Subcutaneous adipose tissue (tissue), 4 donors: ENCODE results near the gene ULK3. TPM values are rescaled to one million over a fixed set of nuclear protein-coding genes. Genes with fewer than 3 reads are reported as not detected.

ENCODE experiments used
- total RNA-seq, 4 donors: library from RNA; depleted of rRNA; stranded (reverse); fragments of >200 nt; gene quantifications; one replicate each; pipeline ENCODE4 v1.1.0, GENCODE V29; 2016
- TF ChIP-seq, protein P1 (sequence below): fragments of 450-650 bp; IDR thresholded peaks from one replicate; pipeline ENCODE4 v1.5.1; 2016; ENCODE audit warnings: low read depth, mild to moderate bottlenecking, control low read depth, antibody characterized with exemption, moderate library complexity

The ULK3 gene
- total RNA-seq, 4 donors from 2014 or later = 23.8 to 29.8 (median 28.7) TPM

- TF ChIP-seq, protein P1, sequence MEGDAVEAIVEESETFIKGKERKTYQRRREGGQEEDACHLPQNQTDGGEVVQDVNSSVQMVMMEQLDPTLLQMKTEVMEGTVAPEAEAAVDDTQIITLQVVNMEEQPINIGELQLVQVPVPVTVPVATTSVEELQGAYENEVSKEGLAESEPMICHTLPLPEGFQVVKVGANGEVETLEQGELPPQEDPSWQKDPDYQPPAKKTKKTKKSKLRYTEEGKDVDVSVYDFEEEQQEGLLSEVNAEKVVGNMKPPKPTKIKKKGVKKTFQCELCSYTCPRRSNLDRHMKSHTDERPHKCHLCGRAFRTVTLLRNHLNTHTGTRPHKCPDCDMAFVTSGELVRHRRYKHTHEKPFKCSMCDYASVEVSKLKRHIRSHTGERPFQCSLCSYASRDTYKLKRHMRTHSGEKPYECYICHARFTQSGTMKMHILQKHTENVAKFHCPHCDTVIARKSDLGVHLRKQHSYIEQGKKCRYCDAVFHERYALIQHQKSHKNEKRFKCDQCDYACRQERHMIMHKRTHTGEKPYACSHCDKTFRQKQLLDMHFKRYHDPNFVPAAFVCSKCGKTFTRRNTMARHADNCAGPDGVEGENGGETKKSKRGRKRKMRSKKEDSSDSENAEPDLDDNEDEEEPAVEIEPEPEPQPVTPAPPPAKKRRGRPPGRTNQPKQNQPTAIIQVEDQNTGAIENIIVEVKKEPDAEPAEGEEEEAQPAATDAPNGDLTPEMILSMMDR = no peak
Observed at GRCh38 chr15:74830868-74831267, 12.1 kb downstream of the ULK3 start.

GRCh38 chr15:74829991-74830390 is 13.0 kb downstream of the ULK3 start:
- TF ChIP-seq, protein P1 = no peak

DNA sequence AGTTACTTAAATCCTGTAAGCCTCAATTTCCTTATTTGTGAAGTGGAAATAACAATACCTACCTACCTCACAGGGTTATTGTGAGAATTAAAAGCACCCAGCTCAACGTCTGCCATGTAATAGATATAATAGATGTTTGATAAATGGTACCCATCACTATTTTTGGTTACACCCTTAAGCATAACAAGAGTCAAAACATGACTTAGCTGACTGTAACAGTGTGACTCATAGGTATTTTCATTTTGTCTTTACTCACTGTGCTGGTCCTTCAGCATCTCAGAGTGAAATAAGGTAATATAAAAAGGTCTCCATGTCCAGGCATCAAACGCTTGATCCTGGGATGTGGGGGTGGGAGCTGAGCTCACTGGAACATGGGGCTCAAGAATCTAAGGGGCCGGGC is 13.5 kb downstream of the ULK3 start:
- TF ChIP-seq, protein P1 = no peak

DNA sequence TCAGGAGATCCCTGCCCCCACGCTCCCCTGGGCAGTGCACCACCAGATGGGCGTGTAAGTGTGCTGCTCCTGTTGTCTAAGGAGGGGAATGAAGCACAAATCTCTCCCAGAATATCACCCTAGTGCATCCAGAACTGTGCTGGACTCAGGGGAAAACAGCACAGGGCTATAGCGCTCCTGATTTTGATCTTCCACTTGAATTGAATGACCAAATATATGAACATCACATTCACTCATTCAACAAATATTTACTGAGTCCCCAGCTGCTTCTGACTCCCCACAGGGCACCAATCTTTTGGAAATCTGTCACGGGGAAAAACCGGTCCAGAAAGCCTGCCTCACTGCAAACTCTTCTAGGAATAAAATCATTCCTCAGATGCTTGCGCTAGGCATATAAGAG is 14.1 kb downstream of the ULK3 start:
- TF ChIP-seq, protein P1 = no peak

- TF ChIP-seq, protein P1 = no peak
Observed at GRCh38 chr15:74827614-74828013, 15.3 kb downstream of the ULK3 start.

DNA sequence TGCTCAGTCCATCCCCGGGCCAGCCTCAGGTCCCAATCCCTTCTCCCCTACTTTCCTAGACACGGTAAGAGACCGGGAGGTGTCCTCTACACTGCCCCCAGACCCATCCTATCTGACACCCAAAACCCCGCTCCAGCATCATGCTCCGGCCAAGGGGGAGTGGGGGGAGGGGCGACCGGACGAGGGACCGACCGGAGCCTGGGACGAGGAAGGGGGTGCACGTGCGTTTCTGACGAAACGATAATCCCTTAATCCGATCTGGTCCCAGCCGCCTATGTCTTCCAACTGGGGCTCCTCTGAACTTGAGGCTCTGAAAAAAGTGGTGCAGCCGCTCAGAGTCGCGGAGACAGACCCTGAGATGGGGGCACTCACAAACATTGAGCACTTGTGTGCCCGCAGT is 16.0 kb downstream of the ULK3 start:
- TF ChIP-seq, protein P1 = no peak

- TF ChIP-seq, protein P1 = no peak
Observed at GRCh38 chr15:74826364-74826819, 16.6 kb downstream of the ULK3 start, which contains the start of gene CPLX3. Gene CPLX3 (plus strand): TSS chr15:74826627. CDS start chr15:74826704, 77 bp downstream.

GRCh38 chr15:74825866-74826265 is 17.1 kb downstream of the ULK3 start:
- TF ChIP-seq, protein P1 = no peak
